ENCODE results near the gene DGCR8.

The DGCR8 gene

DNA sequence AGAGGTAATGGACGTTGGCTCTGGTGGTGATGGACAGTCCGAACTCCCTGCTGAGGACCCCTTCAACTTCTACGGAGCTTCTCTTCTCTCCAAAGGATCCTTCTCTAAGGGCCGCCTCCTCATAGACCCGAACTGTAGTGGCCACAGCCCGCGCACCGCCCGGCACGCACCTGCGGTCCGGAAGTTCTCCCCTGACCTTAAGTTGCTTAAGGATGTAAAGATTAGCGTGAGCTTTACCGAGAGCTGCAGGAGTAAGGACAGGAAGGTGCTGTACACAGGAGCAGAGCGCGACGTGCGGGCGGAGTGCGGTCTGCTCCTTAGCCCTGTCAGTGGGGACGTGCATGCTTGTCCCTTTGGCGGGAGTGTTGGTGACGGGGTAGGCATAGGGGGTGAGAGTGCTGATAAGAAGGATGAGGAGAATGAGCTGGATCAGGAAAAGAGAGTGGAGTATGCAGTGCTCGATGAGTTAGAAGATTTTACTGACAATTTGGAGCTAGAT is 6.1 kb downstream of the DGCR8 start:
- Histone ChIP-seq H3K4me1 (ENCODE audit: control insufficient read depth, low read depth, low read length) (peaks cover 18% of the 10 kb centered on the region), H3K27ac (ENCODE audit: low read depth, low read length) (no peak overlapping the region), H4K5ac (ENCODE audit: low read length) (no peak overlapping the region), H3K27me3 (ENCODE audit: insufficient read depth, low read length, poor library complexity) (no peaks in the 10 kb centered on the region), H3K4me3 (ENCODE audit: low read length) (no peak overlapping the region), H3K9ac (ENCODE audit: low read length) (no peak overlapping the region), H4K8ac (ENCODE audit: low read depth, low read length) (no peak overlapping the region), H3K4ac (ENCODE audit: low read depth, low read length) (no peak overlapping the region), H2AK5ac (ENCODE audit: low read length) (no peak overlapping the region), H3K79me2 (ENCODE audit: control insufficient read depth, insufficient read depth, low read length) (peaks cover 58% of the 10 kb centered on the region), H2BK5ac (ENCODE audit: low read length) (no peak overlapping the region), H3K56ac (ENCODE audit: low read length) (no peak overlapping the region), H3K79me1 (ENCODE audit: low read length) (peaks cover 47% of the 10 kb centered on the region), H3K36me3 (ENCODE audit: control insufficient read depth, insufficient read depth, low read length) (peaks cover 40% of the 10 kb centered on the region), H3K4me2 (ENCODE audit: low read length) (no peak overlapping the region), H3K23ac (ENCODE audit: low read length) (no peak overlapping the region), H3K18ac (ENCODE audit: low read length) (no peak overlapping the region), H2BK120ac (ENCODE audit: low read depth, low read length) (no peak overlapping the region), H2BK15ac (replicated peaks; ENCODE audit: low read depth) (no peak overlapping the region)
- WGBS (ENCODE audit: extremely low coverage, insufficient coverage, low lambda C conversion rate) = no CpG with 5 or more reads among the region's 24 CpGs
- no peak for DNase-seq

DNA sequence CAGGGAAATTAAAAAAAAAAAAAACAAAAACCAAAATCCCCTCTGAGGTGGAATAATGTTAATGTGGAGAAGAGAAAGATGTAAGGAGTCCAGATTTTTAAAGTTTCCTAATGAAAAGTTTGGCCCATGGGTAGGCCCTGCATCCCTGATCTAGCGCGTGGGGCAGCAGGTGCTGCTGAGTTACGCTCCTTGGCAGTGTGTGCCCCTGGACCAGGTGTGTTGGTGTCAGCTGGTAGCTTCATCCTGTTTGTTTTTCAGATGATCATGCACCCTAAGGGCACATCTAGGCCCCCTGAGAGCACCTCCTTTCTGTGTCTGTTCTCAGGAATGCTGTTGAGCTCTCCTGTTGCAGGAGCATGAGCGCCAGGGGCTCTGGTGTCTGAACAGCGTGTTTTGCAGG is 6.7 kb downstream of the DGCR8 start:
- Histone ChIP-seq H3K79me1 (ENCODE audit: low read length) (peaks cover 46% of the 10 kb centered on the region), H3K18ac (ENCODE audit: low read length) (no peak overlapping the region), H3K4me3 (ENCODE audit: low read length) (no peak overlapping the region), H2BK120ac (ENCODE audit: low read depth, low read length) (no peak overlapping the region), H3K79me2 (ENCODE audit: control insufficient read depth, insufficient read depth, low read length) (peaks cover 52% of the 10 kb centered on the region), H3K27me3 (ENCODE audit: insufficient read depth, low read length, poor library complexity) (no peaks in the 10 kb centered on the region), H3K56ac (ENCODE audit: low read length) (no peak overlapping the region), H3K4ac (ENCODE audit: low read depth, low read length) (no peak overlapping the region), H2BK15ac (replicated peaks; ENCODE audit: low read depth) (no peak overlapping the region), H3K9ac (ENCODE audit: low read length) (no peak overlapping the region), H4K8ac (ENCODE audit: low read depth, low read length) (no peak overlapping the region), H3K23ac (ENCODE audit: low read length) (no peak overlapping the region), H4K5ac (ENCODE audit: low read length) (no peak overlapping the region), H2BK5ac (ENCODE audit: low read length) (no peak overlapping the region), H3K36me3 (ENCODE audit: control insufficient read depth, insufficient read depth, low read length) (peaks cover 40% of the 10 kb centered on the region), H3K4me2 (ENCODE audit: low read length) (no peak overlapping the region), H3K27ac (ENCODE audit: low read depth, low read length) (no peak overlapping the region), H3K4me1 (ENCODE audit: control insufficient read depth, low read depth, low read length) (peaks cover 13% of the 10 kb centered on the region), H2AK5ac (ENCODE audit: low read length) (no peak overlapping the region)
- no CpG with 5 or more reads among the region's 5 CpGs for WGBS (ENCODE audit: extremely low coverage, insufficient coverage, low lambda C conversion rate)
- no peak for DNase-seq

DNA sequence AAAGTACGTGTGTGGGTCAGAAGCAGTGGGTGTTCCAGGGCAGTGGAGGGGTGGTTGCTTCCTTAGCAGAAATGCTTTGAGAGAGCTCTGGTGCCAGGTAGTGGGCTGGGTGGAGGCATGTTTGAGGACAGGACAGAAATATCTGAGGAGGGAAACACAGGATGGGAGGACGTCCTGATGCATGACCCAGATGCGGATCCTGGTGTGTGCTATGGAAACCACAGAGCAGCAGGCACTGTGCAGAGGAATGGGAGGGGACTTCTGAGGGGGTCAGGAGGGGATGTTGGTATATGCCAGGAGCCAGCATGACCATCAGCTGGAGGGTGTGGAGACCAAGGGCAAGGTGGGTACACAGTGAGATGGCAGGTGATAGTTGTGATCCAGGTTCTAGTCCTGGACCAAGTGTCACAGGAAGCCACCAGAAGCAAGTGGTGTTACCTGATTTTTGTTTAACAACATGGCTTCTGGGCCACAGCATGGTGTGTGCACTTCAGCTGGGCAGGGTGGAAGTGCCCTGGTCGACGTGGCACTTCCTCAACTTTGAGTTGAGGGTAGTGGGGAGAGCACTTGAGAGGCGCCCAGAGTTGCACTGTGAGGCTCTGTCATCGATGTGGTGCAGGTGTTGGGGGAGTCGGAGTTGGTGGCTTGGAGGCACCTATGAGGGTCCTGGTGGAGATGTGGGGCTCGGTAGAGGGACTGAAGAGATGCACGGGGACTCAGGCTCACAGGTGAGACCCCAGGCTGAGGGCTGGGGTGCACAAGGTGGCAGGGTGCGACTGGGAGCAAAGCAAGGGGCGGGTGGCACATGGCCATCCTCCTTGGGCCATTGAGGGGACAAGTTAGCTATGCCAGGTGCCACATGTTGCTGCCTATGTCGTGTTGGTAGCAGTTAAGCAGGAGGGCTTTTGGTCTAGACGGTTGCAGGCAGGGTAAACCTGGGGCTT is 7.5 kb downstream of the DGCR8 start:
- Histone ChIP-seq H2BK5ac (ENCODE audit: low read length) (no peak overlapping the region), H3K36me3 (ENCODE audit: control insufficient read depth, insufficient read depth, low read length) (peaks cover 45% of the 10 kb centered on the region)

DNA sequence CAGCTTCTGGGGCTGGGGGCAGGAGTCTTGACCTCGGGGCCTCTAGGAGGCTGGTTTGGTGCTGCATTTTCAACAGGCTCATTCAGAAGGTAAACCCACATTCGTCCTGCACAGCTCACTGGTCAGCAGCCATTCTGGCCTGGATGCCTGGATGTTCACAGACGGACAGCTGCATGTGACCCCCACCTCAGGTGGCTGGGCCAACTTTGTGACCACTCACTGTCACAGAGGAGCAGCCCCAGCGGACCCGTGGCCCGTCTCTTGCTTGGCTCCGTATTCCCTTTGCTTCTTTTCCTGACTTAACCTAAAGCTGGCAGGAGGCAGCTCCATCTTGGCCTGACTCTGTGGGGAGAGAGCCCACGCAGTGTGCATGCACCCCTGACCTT is 8.2 kb downstream of the DGCR8 start:
- Histone ChIP-seq H3K56ac (ENCODE audit: low read length) (no peak overlapping the region), H3K79me2 (ENCODE audit: control insufficient read depth, insufficient read depth, low read length) (peaks cover 38% of the 10 kb centered on the region), H2BK15ac (replicated peaks; ENCODE audit: low read depth) (no peak overlapping the region), H3K23ac (ENCODE audit: low read length) (no peak overlapping the region), H3K79me1 (ENCODE audit: low read length) (peaks cover 41% of the 10 kb centered on the region), H3K36me3 (ENCODE audit: control insufficient read depth, insufficient read depth, low read length) (peaks cover 45% of the 10 kb centered on the region), H3K4me3 (ENCODE audit: low read length) (no peak overlapping the region), H3K4ac (ENCODE audit: low read depth, low read length) (no peak overlapping the region), H3K4me2 (ENCODE audit: low read length) (no peak overlapping the region), H3K9ac (ENCODE audit: low read length) (no peak overlapping the region), H2BK5ac (ENCODE audit: low read length) (no peak overlapping the region), H2AK5ac (ENCODE audit: low read length) (no peak overlapping the region), H3K27ac (ENCODE audit: low read depth, low read length) (no peak overlapping the region), H3K18ac (ENCODE audit: low read length) (no peak overlapping the region), H4K5ac (ENCODE audit: low read length) (no peak overlapping the region), H4K8ac (ENCODE audit: low read depth, low read length) (no peak overlapping the region), H3K27me3 (ENCODE audit: insufficient read depth, low read length, poor library complexity) (no peaks in the 10 kb centered on the region), H3K4me1 (ENCODE audit: control insufficient read depth, low read depth, low read length) (peaks cover 6% of the 10 kb centered on the region), H2BK120ac (ENCODE audit: low read depth, low read length) (no peak overlapping the region)
- WGBS (ENCODE audit: extremely low coverage, insufficient coverage, low lambda C conversion rate) = no CpG with 5 or more reads among the region's 8 CpGs
- no peak for DNase-seq

More for the DNA sequence above, 7.5 kb downstream of the DGCR8 start:
- Histone ChIP-seq H2BK120ac (ENCODE audit: low read depth, low read length) (no peak overlapping the region), H3K4me1 (ENCODE audit: control insufficient read depth, low read depth, low read length) (peaks cover 12% of the 10 kb centered on the region), H4K5ac (ENCODE audit: low read length) (no peak overlapping the region), H3K79me2 (ENCODE audit: control insufficient read depth, insufficient read depth, low read length) (peaks cover 45% of the 10 kb centered on the region), H3K4me3 (ENCODE audit: low read length) (no peak overlapping the region), H3K18ac (ENCODE audit: low read length) (no peak overlapping the region), H4K8ac (ENCODE audit: low read depth, low read length) (no peak overlapping the region), H2AK5ac (ENCODE audit: low read length) (no peak overlapping the region), H2BK15ac (replicated peaks; ENCODE audit: low read depth) (no peak overlapping the region), H3K23ac (ENCODE audit: low read length) (no peak overlapping the region), H3K27ac (ENCODE audit: low read depth, low read length) (no peak overlapping the region), H3K4ac (ENCODE audit: low read depth, low read length) (no peak overlapping the region), H3K56ac (ENCODE audit: low read length) (no peak overlapping the region), H3K4me2 (ENCODE audit: low read length) (no peak overlapping the region), H3K79me1 (ENCODE audit: low read length) (peaks cover 45% of the 10 kb centered on the region), H3K9ac (ENCODE audit: low read length) (no peak overlapping the region), H3K27me3 (ENCODE audit: insufficient read depth, low read length, poor library complexity) (no peaks in the 10 kb centered on the region)
- WGBS (ENCODE audit: extremely low coverage, insufficient coverage, low lambda C conversion rate) = no CpG with 5 or more reads among the region's 14 CpGs
- no peak for DNase-seq

DNA sequence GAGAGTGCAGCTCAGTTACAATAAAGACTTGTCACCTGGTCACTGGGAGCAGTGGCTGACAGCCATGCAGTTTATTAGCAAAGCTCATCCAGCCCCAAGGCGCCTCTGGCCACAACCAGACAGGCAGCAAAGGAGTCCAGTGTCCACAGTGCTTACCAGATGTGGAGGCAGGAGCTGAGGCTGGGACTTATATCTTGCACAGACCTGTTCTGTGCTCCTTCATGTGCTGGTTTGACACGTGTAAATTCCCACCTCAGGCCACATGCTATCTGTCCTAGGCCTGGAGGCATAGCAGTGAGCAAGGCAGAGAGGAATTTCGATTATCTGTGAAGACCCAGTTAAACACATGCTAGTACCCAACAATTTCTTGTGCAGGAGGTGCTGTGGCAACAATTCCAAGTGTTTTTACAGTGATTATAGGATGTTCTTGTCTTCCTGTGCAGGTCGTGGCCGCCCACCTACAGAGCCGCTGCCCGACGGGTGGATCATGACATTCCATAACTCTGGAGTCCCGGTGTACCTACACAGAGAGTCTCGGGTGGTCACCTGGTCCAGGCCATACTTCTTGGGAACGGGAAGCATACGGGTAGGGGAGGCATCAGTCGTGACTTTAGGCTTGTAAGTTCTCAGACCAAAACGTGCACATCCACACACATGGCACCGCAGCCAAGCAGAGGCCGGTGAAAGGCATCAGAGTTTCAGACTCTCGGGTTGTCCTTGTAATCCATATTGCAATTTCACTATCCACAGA is 9.4 kb downstream of the DGCR8 start:
- Histone ChIP-seq H4K8ac (ENCODE audit: low read depth, low read length) (no peak overlapping the region), H3K79me1 (ENCODE audit: low read length) (peaks cover 41% of the 10 kb centered on the region)
- no CpG with 5 or more reads among the region's 17 CpGs for WGBS (ENCODE audit: extremely low coverage, insufficient coverage, low lambda C conversion rate)

More for the DNA sequence above, 9.4 kb downstream of the DGCR8 start:
- Histone ChIP-seq H3K18ac (ENCODE audit: low read length) (no peak overlapping the region), H3K36me3 (ENCODE audit: control insufficient read depth, insufficient read depth, low read length) (peaks cover 51% of the 10 kb centered on the region), H3K79me2 (ENCODE audit: control insufficient read depth, insufficient read depth, low read length) (peaks cover 27% of the 10 kb centered on the region), H3K4me1 (ENCODE audit: control insufficient read depth, low read depth, low read length) (peaks cover 4% of the 10 kb centered on the region), H2BK5ac (ENCODE audit: low read length) (no peak overlapping the region), H3K27ac (ENCODE audit: low read depth, low read length) (no peak overlapping the region), H2AK5ac (ENCODE audit: low read length) (no peak overlapping the region), H3K27me3 (ENCODE audit: insufficient read depth, low read length, poor library complexity) (no peaks in the 10 kb centered on the region), H3K4ac (ENCODE audit: low read depth, low read length) (no peak overlapping the region), H2BK120ac (ENCODE audit: low read depth, low read length) (no peak overlapping the region), H3K56ac (ENCODE audit: low read length) (no peak overlapping the region), H3K4me2 (ENCODE audit: low read length) (no peak overlapping the region), H2BK15ac (replicated peaks; ENCODE audit: low read depth) (no peak overlapping the region), H3K4me3 (ENCODE audit: low read length) (no peak overlapping the region), H3K23ac (ENCODE audit: low read length) (no peak overlapping the region), H4K5ac (ENCODE audit: low read length) (no peak overlapping the region), H3K9ac (ENCODE audit: low read length) (no peak overlapping the region)
- no peak for DNase-seq

Measured in mesendoderm (in vitro differentiated cells).